H1 (cell line): ENCODE data around the gene SEMA3E. TPM values are rescaled to one million over a fixed set of nuclear protein-coding genes. Genes with fewer than 3 reads are reported as not detected.
A peak's percentile ranks its signal among the peaks of the same experiment; 100 is the strongest.
"Not testable (repeated sequence)": the region's sequence is repeated elsewhere in the genome, so short reads cannot be mapped to it uniquely, and the experiment has no call there.

ENCODE experiments used
- CTCF ChIA-PET: fragments of 300-600 bp; sonication (Branson Sonifier 250); formaldehyde crosslinking; loops from one replicate; lab custom pipeline; 2021; ENCODE audit not compliant: partially characterized antibody; lab: Charles Lee
- POLR2A ChIA-PET: fragments of 300-600 bp; sonication (Branson Sonifier 250); formaldehyde crosslinking; loops from one replicate; lab custom pipeline; 2021; ENCODE audit warnings: inconsistent platforms; ENCODE audit not compliant: partially characterized antibody; lab: Charles Lee
- DNase-seq, 2 experiments: peaks; one replicate each; pipeline versions ENCODE4 v3.0.0 to v3.0.0-alpha.2; 2010 to 2022; ENCODE audit warnings: low spot score in 2 of 2, low read depth in 1 of 2, mixed read lengths in 1 of 2
- FAIRE-seq: peaks from 2 replicates; lab custom pipeline; 2011; peaks lifted over from hg19 to GRCh38; lab: Jason Lieb, UNC
- H2AFZ ChIP-seq: 2 replicates; pipeline ENCODE4 v1.8.1; 2012; ENCODE audit warnings: low read length, inconsistent platforms
- H2AK5ac ChIP-seq: 2 replicates; pipeline ENCODE4 v1.6.1; 2013; ENCODE audit warnings: low read depth, low read length
- H2BK120ac ChIP-seq: replicated peaks from 2 replicates; pipeline ENCODE3; 2013; ENCODE audit warnings: low read depth, low read length, inconsistent platforms
- H2BK12ac ChIP-seq: 2 replicates; pipeline ENCODE4 v1.6.1; 2013; ENCODE audit warnings: low read depth, low read length
- H2BK15ac ChIP-seq: 2 replicates; pipeline ENCODE4 v1.6.1; 2013; ENCODE audit warnings: low read length
- H2BK20ac ChIP-seq: 2 replicates; pipeline ENCODE4 v1.6.1; 2013; ENCODE audit warnings: low read length
- H2BK5ac ChIP-seq: 2 replicates; pipeline ENCODE4 v1.6.1; 2013; ENCODE audit warnings: low read depth, low read length
- H3K14ac ChIP-seq: 2 replicates; pipeline ENCODE4 v1.6.1; 2013; ENCODE audit warnings: inconsistent platforms; ENCODE audit not compliant: insufficient read length
- H3K18ac ChIP-seq: 2 replicates; pipeline ENCODE4 v1.6.1; 2013; ENCODE audit warnings: low read length; ENCODE audit errors: extremely low read depth
- H3K23ac ChIP-seq: 2 replicates; pipeline ENCODE4 v1.6.1; 2013; ENCODE audit warnings: inconsistent platforms; ENCODE audit not compliant: insufficient read length
- H3K23me2 ChIP-seq: 2 replicates; pipeline ENCODE4 v1.6.1; 2013; ENCODE audit warnings: low read depth, low read length
- H3K27ac ChIP-seq: 2 replicates; pipeline ENCODE4 v1.6.1; 2011; ENCODE audit warnings: low read depth, low read length, inconsistent platforms
- H3K27me3 ChIP-seq, 4 experiments: replicated peaks in 1 of 4; 1 replicate in 1 of 4; 2 replicates in 3 of 4; pipeline versions ENCODE4 v1.6.1 to v1.8.1; 2011 to 2013; ENCODE audit warnings: low read length in 3 of 4, mild to moderate bottlenecking in 3 of 4, inconsistent platforms in 2 of 4, mixed read lengths in 2 of 4, moderate library complexity in 1 of 4; ENCODE audit not compliant: control insufficient read depth in 3 of 4, insufficient read depth in 3 of 4; ENCODE audit errors: extremely low read depth in 1 of 4
- H3K36me3 ChIP-seq, 4 experiments: 2 replicates each; pipeline versions ENCODE4 v1.6.1 to v1.8.1; 2011 to 2013; ENCODE audit warnings: mild to moderate bottlenecking in 4 of 4, low read length in 3 of 4, moderate library complexity in 2 of 4, control low read depth in 1 of 4, inconsistent platforms in 1 of 4; ENCODE audit not compliant: insufficient read depth in 4 of 4, control insufficient read depth in 2 of 4
- H3K4ac ChIP-seq: replicated peaks from 2 replicates; pipeline ENCODE3; 2013; ENCODE audit warnings: low read length, low read depth, mixed read lengths, inconsistent platforms; ENCODE audit not compliant: insufficient read length
- H3K4me1 ChIP-seq, 4 experiments: replicated peaks in 1 of 4; 1 replicate in 1 of 4; 2 replicates in 3 of 4; pipeline versions ENCODE4 v1.6.1 to v1.8.1; 2011 to 2013; ENCODE audit warnings: low read length in 3 of 4, inconsistent platforms in 2 of 4, mixed read lengths in 1 of 4; ENCODE audit not compliant: insufficient read depth in 4 of 4, control insufficient read depth in 3 of 4
- H3K4me2 ChIP-seq, 2 experiments: 2 replicates each; pipeline versions ENCODE4 v1.6.1 to v1.8.1; 2011 to 2013; ENCODE audit warnings: low read depth in 2 of 2, low read length in 2 of 2, control low read depth in 1 of 2, inconsistent platforms in 1 of 2, mild to moderate bottlenecking in 1 of 2; ENCODE audit not compliant: insufficient read depth in 1 of 2
- H3K4me3 ChIP-seq, 4 experiments: fragments of 200-600, 300-600 bp in 1 of 4; sonication (generic), shearing (Covaris generic), sonication (Bioruptor Twin) in 1 of 4; 2 replicates each; pipeline versions ENCODE4 v1.5.1 to v1.8.1; 2011 to 2016; ENCODE audit warnings: low read length in 4 of 4, low read depth in 3 of 4, control low read depth in 2 of 4, inconsistent platforms in 2 of 4, mild to moderate bottlenecking in 2 of 4, mixed read lengths in 1 of 4, moderate library complexity in 1 of 4; ENCODE audit not compliant: insufficient read depth in 2 of 4; ENCODE audit errors: extremely low read depth in 1 of 4
- H3K56ac ChIP-seq: replicated peaks from 2 replicates; pipeline ENCODE3; 2013; ENCODE audit warnings: low read depth, mild to moderate bottlenecking, mixed read lengths, low read length, inconsistent platforms; ENCODE audit not compliant: insufficient read length
- H3K79me1 ChIP-seq: 2 replicates; pipeline ENCODE4 v1.6.1; 2013; ENCODE audit warnings: low read depth, low read length, control low read depth
- H3K79me2 ChIP-seq, 2 experiments: 2 replicates each; pipeline versions ENCODE4 v1.6.1 to v1.8.1; 2012 to 2013; ENCODE audit warnings: low read length in 2 of 2, mild to moderate bottlenecking in 2 of 2, inconsistent platforms in 1 of 2; ENCODE audit not compliant: insufficient read depth in 2 of 2, control insufficient read depth in 1 of 2
- H3K9ac ChIP-seq, 4 experiments: replicated peaks in 1 of 4; 1 replicate in 1 of 4; 2 replicates in 3 of 4; pipeline versions ENCODE4 v1.6.1 to v1.8.1; 2011 to 2013; ENCODE audit warnings: low read depth in 3 of 4, low read length in 3 of 4, control low read depth in 2 of 4, mild to moderate bottlenecking in 2 of 4, moderate library complexity in 2 of 4, inconsistent platforms in 1 of 4; ENCODE audit errors: extremely low read depth in 1 of 4
- H3K9me3 ChIP-seq, 2 experiments: 2 replicates each; pipeline versions ENCODE4 v1.6.1 to v1.8.1; 2012 to 2013; ENCODE audit warnings: mild to moderate bottlenecking in 2 of 2, moderate library complexity in 2 of 2, control low read depth in 1 of 2, inconsistent platforms in 1 of 2, low read depth in 1 of 2, low read length in 1 of 2, mixed read lengths in 1 of 2; ENCODE audit not compliant: insufficient read depth in 2 of 2
- H4K20me1 ChIP-seq, 2 experiments: replicated peaks in 1 of 2; 2 replicates each; pipeline versions ENCODE3 to v1.8.1; 2011 to 2013; ENCODE audit warnings: inconsistent platforms in 2 of 2, low read length in 2 of 2, mild to moderate bottlenecking in 1 of 2; ENCODE audit not compliant: insufficient read depth in 2 of 2, control insufficient read depth in 1 of 2
- H4K5ac ChIP-seq: 2 replicates; pipeline ENCODE4 v1.6.1; 2013; ENCODE audit warnings: low read length, low read depth, mixed read lengths, inconsistent platforms; ENCODE audit not compliant: insufficient read length
- H4K8ac ChIP-seq: 2 replicates; pipeline ENCODE4 v1.8.0; 2013; ENCODE audit warnings: mild to moderate bottlenecking, moderate library complexity, low read length, inconsistent platforms; ENCODE audit not compliant: insufficient read depth; ENCODE audit errors: extremely low read depth
- H4K91ac ChIP-seq: replicated peaks from 2 replicates; pipeline ENCODE3; 2013; ENCODE audit warnings: low read length, mixed read lengths, inconsistent platforms; ENCODE audit not compliant: insufficient read length
- CHD1 ChIP-seq: IDR thresholded peaks from 2 replicates; pipeline ENCODE4 v1.6.1; 2012; ENCODE audit warnings: low read depth, low read length, improper control_type of control experiment
- POLR2A ChIP-seq, 2 experiments: IDR thresholded peaks; 1 replicate in 1 of 2; 2 replicates in 1 of 2; pipeline ENCODE4 v1.6.1; 2011; ENCODE audit warnings: low read depth in 2 of 2, low read length in 2 of 2, mild to moderate bottlenecking in 2 of 2; ENCODE audit errors: control extremely low read depth in 1 of 2
- POLR2AphosphoS5 ChIP-seq: IDR thresholded peaks from 2 replicates; pipeline ENCODE4 v1.6.1; 2011; ENCODE audit warnings: low read depth, low read length
- TAF1 ChIP-seq: IDR thresholded peaks from 2 replicates; pipeline ENCODE4 v1.6.1; 2011; ENCODE audit warnings: mild to moderate bottlenecking, low read depth, low read length
- TBP ChIP-seq: IDR thresholded peaks from 2 replicates; pipeline ENCODE4 v1.6.1; 2011; ENCODE audit warnings: low read depth, low read length, improper control_type of control experiment
- WGBS, 2 experiments: shearing (Covaris generic) in 1 of 2; methylation state at CpG; one replicate each; pipeline versions ENCODE4 v1.1.6 to v1.1.7; 2013 to 2015; ENCODE audit warnings: low lambda C conversion rate in 2 of 2, mixed read lengths in 2 of 2, inconsistent platforms in 1 of 2, low coverage in 1 of 2, missing lambda C conversion rate in 1 of 2; ENCODE audit not compliant: insufficient replicate concordance in 2 of 2, insufficient coverage in 1 of 2, insufficient read length in 1 of 2; ENCODE audit errors: extremely low coverage in 1 of 2, missing lambda C conversion rate in 1 of 2; 5-methylcytosine and 5-hydroxymethylcytosine counted together
- polyA plus RNA-seq, 7 experiments: library from polyadenylated mRNA; depleted of rRNA in 3 of 7; stranded (reverse) in 5 of 7; unstranded in 2 of 7; fragments of >200 nt in 5 of 7; fragments of 200-250 nt in 2 of 7; gene quantifications; 1 replicate in 5 of 7; 2 replicates in 1 of 7; 4 replicates in 1 of 7; pipeline versions ENCODE4 v1.2.1 to v1.2.3, GENCODE V29; 2011 to 2013; ENCODE audit warnings: missing spikeins in 2 of 7, mixed read lengths in 2 of 7
- total RNA-seq: library from RNA; stranded (reverse); fragmentation: NEBNext Ultra II Directional; extraction: Animal tissue kit (Norgen Biotek cat#: 25700); gene quantifications from 2 replicates; pipeline ENCODE4 v1.2.1, GENCODE V29; 2021

Gene SEMA3E
- total and polyA plus RNA-seq, 2 of the 8 experiments (the other 6 are each of a cell fraction or from before 2014, with no cell fraction given) = 0.93 to 0.94 TPM

- H2BK20ac ChIP-seq, H4K91ac ChIP-seq, H2AFZ ChIP-seq, H2BK12ac ChIP-seq, H2BK15ac ChIP-seq, H3K4ac ChIP-seq, H3K9me3 ChIP-seq, H2BK120ac ChIP-seq, H4K20me1 ChIP-seq, CTCF ChIA-PET, H3K79me1 ChIP-seq, H4K8ac ChIP-seq, H3K23me2 ChIP-seq, FAIRE-seq, H3K23ac ChIP-seq, H3K27me3 ChIP-seq, H2AK5ac ChIP-seq: not testable (repeated sequence)
- 4% methylated on average over 17 of the region's 18 CpGs; no CpG with 5 or more reads in 1 of the 2 experiments for WGBS, 2 experiments
- POLR2A ChIA-PET = interaction anchor here (1.4 to 2.2 kb wide), 6 partner anchors 8 to 47 kb away, joined by 4 to 15 read pairs (median 10); no protein-coding TSS in a partner anchor
- peak overlapping the region; percentile 90 for H2BK5ac ChIP-seq
- peak overlapping the region; percentile 72 to 94 (median 81) for H3K9ac ChIP-seq
- H3K4me1 ChIP-seq = peaks cover 0 to 14% (median 7%) of the 10 kb centered on the region in 4 experiments; a peak in 5 of 7 replicates
- TF ChIP-seq TAF1 (peak; percentile 75), CHD1 (0 out of 2 replicates have a peak, but pooled peaks have one; percentile 30), POLR2A (IDR thresholded peaks at IDR 0.05; ENCODE audit: control extremely low read depth in 1 of 2, low read depth in 2 of 2, low read length in 2 of 2) (peak; percentile 48 to 83), TBP (peak; percentile 70), POLR2AphosphoS5 (peak; percentile 72)
- TF ChIP-seq, all 59 proteins: peak for 5; not testable (repeated sequence) for 54
- DNase-seq, H3K56ac ChIP-seq, H3K14ac ChIP-seq: not testable (repeated sequence)
- peak overlapping the region; percentile 78 to 97 (median 88) for H3K4me3 ChIP-seq
- peaks cover 0 to 41% of the 10 kb centered on the region in 2 experiments; a peak in 2 of 4 replicates for H3K79me2 ChIP-seq
- peak overlapping the region; percentile 91; the same call in 1 of the 2 replicates for H3K27ac ChIP-seq
- peaks cover 0 to 27% (median 13%) of the 10 kb centered on the region in 4 experiments; a peak in 5 of 8 replicates for H3K36me3 ChIP-seq
- H3K4me2 ChIP-seq = peak overlapping the region; percentile 45 to 61
- H4K5ac ChIP-seq = peak overlapping the region; percentile 87
- peak overlapping the region; percentile 97 for H3K18ac ChIP-seq
Measured at GRCh38 chr7:83459930-83460653, 188.8 kb downstream of the SEMA3E start.
